ENCODE results near the gene ST6GALNAC3.
"Not testable (repeated sequence)": the region's sequence is repeated elsewhere in the genome, so short reads cannot be mapped to it uniquely, and the experiment has no call there.

The ST6GALNAC3 gene

DNA sequence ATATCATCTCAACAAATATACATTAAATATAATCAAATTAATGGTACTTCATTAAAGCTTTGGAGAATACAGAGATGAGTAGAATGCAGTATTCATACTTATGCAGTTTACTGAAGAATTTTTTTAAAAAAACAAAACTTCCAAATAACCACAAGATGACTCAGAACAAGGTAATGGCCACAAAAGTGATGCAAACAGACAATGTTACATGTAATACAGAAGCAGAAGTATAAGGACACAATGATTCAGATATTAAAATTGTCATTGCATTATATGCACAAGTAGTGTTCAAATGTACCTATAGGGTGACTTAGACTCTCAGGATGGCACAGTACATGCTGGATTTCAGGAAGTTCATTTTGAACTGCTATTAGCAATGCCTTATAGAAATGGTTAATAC, 565.5 kb downstream of the ST6GALNAC3 start:
- no peak for DNase-seq (ENCODE audit: low spot score)

DNA sequence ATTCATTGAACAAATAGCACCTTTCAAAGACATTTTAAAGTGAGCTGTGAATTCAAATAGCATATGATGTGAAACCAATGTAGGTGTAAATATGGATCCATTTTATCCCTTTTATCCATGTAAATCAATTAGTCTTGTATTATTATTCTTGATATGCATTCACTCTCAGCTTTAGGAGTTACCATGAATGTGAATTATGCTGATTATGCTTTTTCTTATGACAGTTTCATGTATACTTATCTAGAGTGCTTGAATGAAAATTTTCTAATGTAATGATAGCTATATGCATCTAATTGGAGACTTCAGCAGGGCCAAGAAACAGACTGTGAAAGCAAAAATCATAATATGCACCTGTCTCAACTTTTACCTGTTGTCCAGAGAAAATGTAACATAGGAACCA, 566.2 kb downstream of the ST6GALNAC3 start:
- DNase-seq (ENCODE audit: low spot score): no peak

GRCh38 chr1:76644139-76644538, 569.6 kb downstream of the ST6GALNAC3 start:
- no peak for DNase-seq (ENCODE audit: low spot score)

- DNase-seq (ENCODE audit: low spot score): not testable (repeated sequence)
Measured at GRCh38 chr1:76652860-76653259, 578.3 kb downstream of the ST6GALNAC3 start.

GRCh38 chr1:76657623-76658022, 583.1 kb downstream of the ST6GALNAC3 start:
- no peak for DNase-seq (ENCODE audit: low spot score)

- no peak for DNase-seq (ENCODE audit: low spot score)
Measured at GRCh38 chr1:76659171-76659940, 584.8 kb downstream of the ST6GALNAC3 start.

DNA sequence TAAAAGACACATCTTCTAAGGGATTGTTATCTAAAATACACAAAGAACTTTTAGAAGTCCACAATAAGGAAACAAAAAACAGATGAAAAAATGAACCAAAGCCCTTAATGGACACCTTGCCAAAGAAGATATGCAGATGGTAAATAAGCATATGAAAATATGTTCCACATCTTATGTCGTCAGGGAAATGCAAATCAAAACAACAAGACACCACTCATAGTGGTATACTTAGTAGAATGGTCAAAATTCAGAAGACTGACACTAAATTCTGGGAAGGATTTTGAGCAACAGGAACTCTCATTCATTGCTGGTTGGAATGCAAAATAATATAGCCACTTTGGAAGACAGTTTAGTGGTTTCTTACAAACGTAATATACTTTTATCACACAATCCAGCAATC, 587.0 kb downstream of the ST6GALNAC3 start:
- no peak for DNase-seq (ENCODE audit: low spot score)

DNA sequence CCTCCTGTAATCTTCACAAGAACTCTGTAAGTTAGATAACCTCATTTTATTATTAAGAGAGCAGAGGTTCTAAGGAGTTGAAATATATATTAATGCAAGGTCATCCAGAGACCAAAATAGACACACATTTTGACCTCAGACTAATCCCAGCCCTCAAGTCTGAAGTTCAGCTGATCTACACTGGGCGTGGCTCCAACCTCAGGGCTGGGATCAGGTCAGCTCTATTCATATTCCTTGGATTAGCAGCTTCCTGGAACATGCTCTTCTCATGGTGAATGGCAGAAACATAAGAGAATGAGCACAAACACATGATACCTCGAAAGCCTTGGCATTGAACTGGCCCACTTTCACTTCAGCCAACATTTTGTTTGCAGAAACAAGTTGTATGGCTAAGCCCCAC, 592.0 kb downstream of the ST6GALNAC3 start:
- no peak for DNase-seq (ENCODE audit: low spot score)

GRCh38 chr1:76668046-76668445, 593.5 kb downstream of the ST6GALNAC3 start:
- DNase-seq (ENCODE audit: low spot score): no peak

DNA sequence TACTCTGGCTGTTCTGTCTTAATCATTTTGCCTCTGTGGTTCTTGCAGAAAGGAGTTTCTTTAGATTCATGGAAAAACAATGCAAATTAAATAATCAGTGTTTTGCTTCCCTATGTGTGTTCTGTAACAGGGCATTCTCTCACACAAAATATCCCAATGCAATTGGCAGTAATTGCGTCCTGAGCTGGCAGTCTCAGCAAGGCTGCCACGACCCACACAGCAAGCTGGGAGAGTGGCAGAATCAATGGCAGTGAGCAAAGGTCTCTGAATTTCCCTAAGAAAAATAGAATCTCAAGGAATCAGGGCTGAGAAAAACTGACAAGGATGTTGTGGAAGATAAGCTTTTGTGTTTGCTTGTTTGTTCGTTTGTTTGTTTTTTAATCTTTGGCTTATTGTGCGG, 594.6 kb downstream of the ST6GALNAC3 start:
- no peak for DNase-seq (ENCODE audit: low spot score)

DNA sequence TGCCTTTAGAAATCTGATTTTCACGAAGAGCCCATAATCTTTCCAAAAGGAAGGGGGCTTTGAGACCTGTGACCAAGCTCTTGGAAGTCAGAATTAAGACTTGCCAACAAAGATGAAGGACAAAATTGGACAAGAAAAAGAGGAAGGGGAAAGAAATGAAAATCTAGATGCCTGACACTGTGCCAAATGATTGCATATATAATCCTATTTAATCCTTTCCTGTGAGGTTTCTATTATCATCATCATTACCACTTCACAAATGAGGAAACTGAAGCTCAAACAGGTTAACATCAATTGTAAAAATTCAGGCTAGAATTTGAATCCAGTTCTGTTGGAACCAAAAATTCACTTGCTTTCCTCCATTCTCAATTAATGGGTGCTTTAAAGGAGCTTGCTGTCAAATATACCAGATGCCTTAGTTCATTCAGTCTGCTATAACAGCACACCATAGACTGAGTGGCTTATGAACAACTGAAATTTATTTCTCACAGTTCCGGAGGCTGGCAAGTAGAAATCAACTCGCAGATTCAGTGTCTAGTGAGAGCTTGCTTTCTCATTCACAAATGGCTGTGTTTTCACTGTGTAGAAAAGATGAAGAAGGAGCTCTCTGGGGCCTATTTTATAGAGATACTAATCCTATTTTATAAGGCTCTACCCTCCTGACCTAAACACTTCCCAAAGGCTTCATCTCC, 595.2 kb downstream of the ST6GALNAC3 start:
- DNase-seq (ENCODE audit: low spot score): no peak

- DNase-seq (ENCODE audit: low spot score): no peak
Measured at GRCh38 chr1:76674689-76675210, 600.2 kb downstream of the ST6GALNAC3 start.

DNA sequence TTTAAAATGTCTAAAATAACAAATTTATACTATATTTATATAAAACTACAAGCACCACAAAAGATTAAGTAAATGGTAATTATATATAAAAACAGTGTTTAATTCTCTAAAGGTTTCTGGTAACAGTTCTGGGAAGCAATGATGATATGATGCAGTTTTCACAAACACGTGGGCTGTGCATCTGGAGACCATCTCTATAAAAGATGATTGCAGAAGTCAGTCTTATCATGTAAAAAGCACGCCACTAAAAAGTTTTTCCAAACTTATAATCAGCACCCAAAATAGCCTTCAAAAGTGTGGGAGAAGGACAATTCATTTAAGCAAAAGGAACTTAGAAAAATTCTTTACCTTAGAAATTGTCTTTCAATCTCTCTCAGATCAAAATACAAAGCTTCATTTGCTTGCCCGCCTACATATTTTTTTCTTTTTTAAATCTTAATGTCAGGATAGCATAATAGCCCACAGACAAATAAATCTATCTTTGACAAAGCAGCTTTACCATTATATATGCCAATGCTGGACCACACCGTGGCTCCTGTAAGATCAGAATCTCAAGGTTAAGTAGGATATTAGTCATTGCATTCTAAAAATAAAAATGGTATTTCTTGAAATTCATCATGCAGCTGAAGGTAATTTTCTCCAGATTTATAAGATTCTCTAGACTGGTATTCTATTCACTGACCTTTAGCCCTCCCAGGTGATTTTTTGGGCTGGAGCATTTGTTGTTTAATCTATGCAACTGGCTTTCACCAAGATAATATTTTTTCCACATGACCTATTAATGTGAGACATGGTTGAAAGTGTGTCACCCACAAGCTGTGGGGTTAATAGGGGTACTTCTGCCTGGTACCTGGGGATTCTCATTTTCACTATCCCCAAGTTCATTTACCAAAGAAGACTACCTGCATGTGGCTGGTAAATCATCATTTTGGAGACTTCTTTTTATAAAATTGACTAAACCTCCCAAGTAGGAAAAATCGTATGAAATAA, 603.2 kb downstream of the ST6GALNAC3 start:
- DNase-seq (ENCODE audit: low spot score): no peak

- DNase-seq (ENCODE audit: low spot score): no peak
Measured at GRCh38 chr1:76679534-76680152, 605.1 kb downstream of the ST6GALNAC3 start.

GRCh38 chr1:76680651-76681050, 606.1 kb downstream of the ST6GALNAC3 start:
- DNase-seq (ENCODE audit: low spot score): no peak

DNA sequence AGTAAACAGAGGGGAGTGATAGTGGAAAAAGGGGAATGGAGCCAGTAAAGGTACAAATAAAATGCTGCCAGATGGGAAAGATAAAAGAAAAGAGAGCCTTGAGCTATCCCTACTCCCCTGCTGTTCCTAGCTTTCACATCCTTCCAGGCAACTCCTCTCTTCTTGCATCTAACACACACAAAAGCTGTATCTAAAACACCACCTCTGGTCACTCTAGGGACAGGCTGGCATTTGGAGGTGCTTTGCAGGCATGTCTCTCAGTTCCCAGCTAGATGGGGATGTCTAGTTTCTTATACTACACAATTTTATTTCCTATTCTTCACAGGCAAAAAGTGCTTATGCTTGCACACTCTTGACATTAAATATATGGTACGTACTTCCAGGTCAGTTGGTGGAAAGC, 607.6 kb downstream of the ST6GALNAC3 start:
- no peak for DNase-seq (ENCODE audit: low spot score)

Data from hematopoietic multipotent progenitor cell treated with erythropoietin and hydrocortisone succinate and interleukin-3 and kit ligand, for 15 days (in vitro differentiated cells).